ENCODE measurements around the gene GNL1.

GNL1 gene

DNA sequence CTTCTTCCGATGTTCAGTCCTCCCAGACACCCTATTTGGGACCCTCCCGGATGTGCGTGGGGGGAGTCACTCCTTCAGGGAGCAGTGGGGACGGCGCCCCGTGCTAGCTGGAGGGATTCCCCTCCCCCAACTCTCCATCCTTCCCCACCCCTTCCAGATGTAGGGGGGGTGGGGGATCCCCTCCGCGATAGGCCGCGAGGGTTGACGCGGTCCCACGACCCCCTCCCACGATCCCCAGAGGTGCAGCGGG is 548 bp downstream of the GNL1 start:
- peak overlapping the region; percentile 100 for H3K4me3 ChIP-seq (ENCODE audit: low read depth, low read length)
- H3K9ac ChIP-seq: no peak overlapping the region
- H3K27me3 ChIP-seq (ENCODE audit: control insufficient read depth, insufficient read depth, low read length): no peaks in the 10 kb centered on the region
- peak overlapping the region; percentile 99 for H3K27ac ChIP-seq
- no peaks in the 10 kb centered on the region for H3K9me3 ChIP-seq (ENCODE audit: control insufficient read depth, low read length)
- H3K36me3 ChIP-seq (ENCODE audit: control insufficient read depth, insufficient read depth, low read length): no peaks in the 10 kb centered on the region
- H3K79me2 ChIP-seq: no peaks in the 10 kb centered on the region
- H3K4me2 ChIP-seq (ENCODE audit: low read length): peak overlapping the region; percentile 100
- TF ChIP-seq, protein P1, sequence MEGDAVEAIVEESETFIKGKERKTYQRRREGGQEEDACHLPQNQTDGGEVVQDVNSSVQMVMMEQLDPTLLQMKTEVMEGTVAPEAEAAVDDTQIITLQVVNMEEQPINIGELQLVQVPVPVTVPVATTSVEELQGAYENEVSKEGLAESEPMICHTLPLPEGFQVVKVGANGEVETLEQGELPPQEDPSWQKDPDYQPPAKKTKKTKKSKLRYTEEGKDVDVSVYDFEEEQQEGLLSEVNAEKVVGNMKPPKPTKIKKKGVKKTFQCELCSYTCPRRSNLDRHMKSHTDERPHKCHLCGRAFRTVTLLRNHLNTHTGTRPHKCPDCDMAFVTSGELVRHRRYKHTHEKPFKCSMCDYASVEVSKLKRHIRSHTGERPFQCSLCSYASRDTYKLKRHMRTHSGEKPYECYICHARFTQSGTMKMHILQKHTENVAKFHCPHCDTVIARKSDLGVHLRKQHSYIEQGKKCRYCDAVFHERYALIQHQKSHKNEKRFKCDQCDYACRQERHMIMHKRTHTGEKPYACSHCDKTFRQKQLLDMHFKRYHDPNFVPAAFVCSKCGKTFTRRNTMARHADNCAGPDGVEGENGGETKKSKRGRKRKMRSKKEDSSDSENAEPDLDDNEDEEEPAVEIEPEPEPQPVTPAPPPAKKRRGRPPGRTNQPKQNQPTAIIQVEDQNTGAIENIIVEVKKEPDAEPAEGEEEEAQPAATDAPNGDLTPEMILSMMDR (IDR thresholded peaks at IDR 0.05): no peak
- peaks cover 8% of the 10 kb centered on the region for H3K4me1 ChIP-seq
- H2AFZ ChIP-seq: peak overlapping the region; percentile 98

DNA sequence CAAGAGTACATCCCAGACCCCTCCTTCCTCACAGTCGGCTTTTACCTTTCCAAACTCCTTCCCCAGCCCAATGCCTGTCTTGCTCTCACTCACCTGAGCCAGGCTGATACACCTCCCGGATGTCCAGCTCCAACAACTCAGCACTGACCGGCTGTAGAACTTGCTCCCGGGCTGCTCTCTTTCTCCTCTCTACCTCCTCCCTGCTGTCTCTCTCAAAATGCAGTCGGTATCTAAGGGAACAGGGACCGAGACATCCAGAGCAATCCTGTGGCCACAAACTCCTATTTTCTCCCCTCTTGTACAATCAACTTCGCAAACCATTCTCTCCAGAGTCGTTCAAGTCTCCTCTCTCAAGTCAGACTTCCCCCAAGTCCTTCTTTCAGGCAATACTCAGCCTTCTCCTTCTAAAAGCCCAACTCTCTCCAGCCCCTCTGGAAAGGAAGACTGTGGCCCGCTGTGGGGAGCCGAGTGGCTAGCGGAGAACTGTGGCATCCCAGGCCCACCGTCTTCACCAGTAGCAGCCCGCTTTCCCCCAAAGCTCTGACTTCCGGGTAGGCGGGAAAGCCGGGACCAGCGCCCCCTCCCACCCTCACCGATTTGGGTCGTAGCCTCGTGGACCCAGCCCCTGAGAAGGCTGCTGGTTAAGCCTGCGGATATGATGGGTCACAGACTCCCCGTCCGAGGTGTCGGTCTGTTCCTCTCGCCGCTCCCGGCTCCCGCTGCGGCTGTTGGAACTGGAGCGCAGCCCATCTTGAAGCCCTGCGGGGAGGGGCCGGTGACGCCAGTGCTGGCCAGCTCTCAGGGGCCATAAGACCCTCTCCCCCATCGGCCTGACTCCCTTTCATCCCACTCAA is 1.1 kb downstream of the GNL1 start:
- Histone ChIP-seq H3K36me3 (ENCODE audit: control insufficient read depth, insufficient read depth, low read length) (no peaks in the 10 kb centered on the region), H3K27ac (peak overlapping the region; percentile 99), H2AFZ (peak overlapping the region; percentile 98), H3K79me2 (no peaks in the 10 kb centered on the region), H3K27me3 (ENCODE audit: control insufficient read depth, insufficient read depth, low read length) (no peaks in the 10 kb centered on the region), H3K4me2 (ENCODE audit: low read length) (peak overlapping the region; percentile 100), H3K4me1 (peaks cover 8% of the 10 kb centered on the region), H3K9me3 (ENCODE audit: control insufficient read depth, low read length) (no peaks in the 10 kb centered on the region), H3K9ac (no peak overlapping the region), H3K4me3 (ENCODE audit: low read depth, low read length) (peak overlapping the region; percentile 100)
- TF ChIP-seq, protein P1 (IDR thresholded peaks at IDR 0.05): no peak

DNA sequence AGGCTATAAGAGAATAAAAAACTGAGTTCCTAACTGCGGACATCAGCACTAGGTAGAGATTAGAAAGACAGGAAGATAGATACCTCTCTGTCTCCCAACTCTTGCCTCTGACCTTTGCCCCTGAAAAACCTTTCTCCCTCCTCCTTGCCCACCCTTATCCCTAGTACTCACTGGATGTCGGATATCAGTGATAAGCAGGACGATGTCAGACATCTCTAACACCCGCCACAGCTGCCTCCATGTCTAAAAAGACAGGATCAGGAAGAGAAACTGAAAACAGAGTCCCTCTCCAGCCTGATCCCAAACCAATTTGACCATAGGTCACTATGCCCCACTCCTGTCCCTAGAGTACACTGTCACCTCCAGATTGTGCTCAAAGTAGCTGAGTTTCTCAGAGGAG is 1.9 kb downstream of the GNL1 start:
- no peaks in the 10 kb centered on the region for H3K27me3 ChIP-seq (ENCODE audit: control insufficient read depth, insufficient read depth, low read length)
- H3K4me3 ChIP-seq (ENCODE audit: low read depth, low read length): no peak overlapping the region
- no peak overlapping the region for H2AFZ ChIP-seq
- H3K4me1 ChIP-seq: peaks cover 8% of the 10 kb centered on the region
- no peak overlapping the region for H3K4me2 ChIP-seq (ENCODE audit: low read length)
- H3K79me2 ChIP-seq: no peaks in the 10 kb centered on the region
- H3K9me3 ChIP-seq (ENCODE audit: control insufficient read depth, low read length): no peaks in the 10 kb centered on the region
- H3K36me3 ChIP-seq (ENCODE audit: control insufficient read depth, insufficient read depth, low read length): no peaks in the 10 kb centered on the region
- H3K27ac ChIP-seq: no peak overlapping the region
- TF ChIP-seq, protein P1 (IDR thresholded peaks at IDR 0.05): no peak
- H3K9ac ChIP-seq: no peak overlapping the region

- no peak overlapping the region for H3K9ac ChIP-seq
- H3K79me2 ChIP-seq: no peaks in the 10 kb centered on the region
- no peak overlapping the region for H3K4me3 ChIP-seq (ENCODE audit: low read depth, low read length)
- no peaks in the 10 kb centered on the region for H3K4me1 ChIP-seq
- no peaks in the 10 kb centered on the region for H3K36me3 ChIP-seq (ENCODE audit: control insufficient read depth, insufficient read depth, low read length)
- no peak overlapping the region for H2AFZ ChIP-seq
- H3K4me2 ChIP-seq (ENCODE audit: low read length): no peak overlapping the region
- H3K27ac ChIP-seq: no peak overlapping the region
- TF ChIP-seq, protein P1 (IDR thresholded peaks at IDR 0.05): no peak
- no peaks in the 10 kb centered on the region for H3K9me3 ChIP-seq (ENCODE audit: control insufficient read depth, low read length)
- H3K27me3 ChIP-seq (ENCODE audit: control insufficient read depth, insufficient read depth, low read length): no peaks in the 10 kb centered on the region
Observed at GRCh38 chr6:30548375-30548774, 7.9 kb downstream of the GNL1 start.

- Histone ChIP-seq H3K36me3 (ENCODE audit: control insufficient read depth, insufficient read depth, low read length) (no peaks in the 10 kb centered on the region), H2AFZ (no peak overlapping the region)
- TF ChIP-seq, protein P1 (IDR thresholded peaks at IDR 0.05): no peak
Observed at GRCh38 chr6:30547454-30547853, 8.8 kb downstream of the GNL1 start.

More at GRCh38 chr6:30547454-30547853, 8.8 kb downstream of the GNL1 start:
- no peak overlapping the region for H3K4me2 ChIP-seq (ENCODE audit: low read length)
- H3K27ac ChIP-seq: no peak overlapping the region
- H3K4me3 ChIP-seq (ENCODE audit: low read depth, low read length): no peak overlapping the region
- H3K9ac ChIP-seq: no peak overlapping the region
- no peaks in the 10 kb centered on the region for H3K79me2 ChIP-seq
- H3K27me3 ChIP-seq (ENCODE audit: control insufficient read depth, insufficient read depth, low read length): no peaks in the 10 kb centered on the region
- H3K4me1 ChIP-seq: no peaks in the 10 kb centered on the region
- no peaks in the 10 kb centered on the region for H3K9me3 ChIP-seq (ENCODE audit: control insufficient read depth, low read length)
